ENCODE data around the gene GABRD.

GABRD gene

GRCh38 chr1:2072109-2072806, 53.1 kb downstream of the GABRD start:
- TF ChIP-seq, protein P1, sequence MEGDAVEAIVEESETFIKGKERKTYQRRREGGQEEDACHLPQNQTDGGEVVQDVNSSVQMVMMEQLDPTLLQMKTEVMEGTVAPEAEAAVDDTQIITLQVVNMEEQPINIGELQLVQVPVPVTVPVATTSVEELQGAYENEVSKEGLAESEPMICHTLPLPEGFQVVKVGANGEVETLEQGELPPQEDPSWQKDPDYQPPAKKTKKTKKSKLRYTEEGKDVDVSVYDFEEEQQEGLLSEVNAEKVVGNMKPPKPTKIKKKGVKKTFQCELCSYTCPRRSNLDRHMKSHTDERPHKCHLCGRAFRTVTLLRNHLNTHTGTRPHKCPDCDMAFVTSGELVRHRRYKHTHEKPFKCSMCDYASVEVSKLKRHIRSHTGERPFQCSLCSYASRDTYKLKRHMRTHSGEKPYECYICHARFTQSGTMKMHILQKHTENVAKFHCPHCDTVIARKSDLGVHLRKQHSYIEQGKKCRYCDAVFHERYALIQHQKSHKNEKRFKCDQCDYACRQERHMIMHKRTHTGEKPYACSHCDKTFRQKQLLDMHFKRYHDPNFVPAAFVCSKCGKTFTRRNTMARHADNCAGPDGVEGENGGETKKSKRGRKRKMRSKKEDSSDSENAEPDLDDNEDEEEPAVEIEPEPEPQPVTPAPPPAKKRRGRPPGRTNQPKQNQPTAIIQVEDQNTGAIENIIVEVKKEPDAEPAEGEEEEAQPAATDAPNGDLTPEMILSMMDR (IDR thresholded peaks at IDR 0.05; ENCODE audit: low read depth, low read length, missing control alignments) = no peak
- no peak overlapping the region for H3K4me3 ChIP-seq (ENCODE audit: low read depth, low read length)
- in situ Hi-C loops (cut with HindIII; ENCODE audit: low sequenced_read_pairs) = no loop called here
- DNase-seq (ENCODE audit: low read depth) = no peak

DNA sequence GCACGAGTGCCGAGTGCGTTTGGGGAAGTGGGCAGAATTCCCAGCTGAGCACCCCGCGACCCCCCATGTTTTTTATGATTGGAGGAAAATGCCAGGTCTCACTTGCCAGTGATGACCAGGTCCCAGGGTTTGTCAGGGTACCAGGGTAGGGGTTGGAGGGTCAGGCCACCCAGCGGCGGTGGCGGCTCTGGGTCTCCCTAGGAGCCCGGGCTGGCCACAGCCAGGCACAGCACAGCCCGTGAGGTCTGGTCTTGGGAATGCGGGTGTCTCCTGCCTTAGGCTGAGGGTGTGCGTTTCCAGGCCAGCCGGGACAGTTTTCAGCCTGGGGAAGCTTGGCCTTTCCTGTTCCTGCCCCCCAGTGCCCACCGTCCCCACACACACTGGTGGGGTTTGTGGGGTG, 53.7 kb downstream of the GABRD start:
- TF ChIP-seq, protein P1 (IDR thresholded peaks at IDR 0.05; ENCODE audit: low read depth, low read length, missing control alignments) = no peak
- no peak for DNase-seq (ENCODE audit: low read depth)
- in situ Hi-C loops (cut with HindIII; ENCODE audit: low sequenced_read_pairs) = no loop called here
- no peak overlapping the region for H3K4me3 ChIP-seq (ENCODE audit: low read depth, low read length)

- in situ Hi-C loops (cut with HindIII; ENCODE audit: low sequenced_read_pairs) = no loop called here
- peak; percentile 20 for DNase-seq (ENCODE audit: low read depth)
- TF ChIP-seq, protein P1 (IDR thresholded peaks at IDR 0.05; ENCODE audit: low read depth, low read length, missing control alignments) = no peak
- peak overlapping the region; percentile 45 for H3K4me3 ChIP-seq (ENCODE audit: low read depth, low read length)
Observed at GRCh38 chr1:2073382-2074230, 54.5 kb downstream of the GABRD start.

- DNase-seq (ENCODE audit: low read depth) = no peak
- H3K4me3 ChIP-seq (ENCODE audit: low read depth, low read length) = no peak overlapping the region
- in situ Hi-C loops (cut with HindIII; ENCODE audit: low sequenced_read_pairs) = no loop called here
- TF ChIP-seq, protein P1 (IDR thresholded peaks at IDR 0.05; ENCODE audit: low read depth, low read length, missing control alignments) = no peak
Observed at GRCh38 chr1:2074396-2074795, 55.3 kb downstream of the GABRD start.

DNA sequence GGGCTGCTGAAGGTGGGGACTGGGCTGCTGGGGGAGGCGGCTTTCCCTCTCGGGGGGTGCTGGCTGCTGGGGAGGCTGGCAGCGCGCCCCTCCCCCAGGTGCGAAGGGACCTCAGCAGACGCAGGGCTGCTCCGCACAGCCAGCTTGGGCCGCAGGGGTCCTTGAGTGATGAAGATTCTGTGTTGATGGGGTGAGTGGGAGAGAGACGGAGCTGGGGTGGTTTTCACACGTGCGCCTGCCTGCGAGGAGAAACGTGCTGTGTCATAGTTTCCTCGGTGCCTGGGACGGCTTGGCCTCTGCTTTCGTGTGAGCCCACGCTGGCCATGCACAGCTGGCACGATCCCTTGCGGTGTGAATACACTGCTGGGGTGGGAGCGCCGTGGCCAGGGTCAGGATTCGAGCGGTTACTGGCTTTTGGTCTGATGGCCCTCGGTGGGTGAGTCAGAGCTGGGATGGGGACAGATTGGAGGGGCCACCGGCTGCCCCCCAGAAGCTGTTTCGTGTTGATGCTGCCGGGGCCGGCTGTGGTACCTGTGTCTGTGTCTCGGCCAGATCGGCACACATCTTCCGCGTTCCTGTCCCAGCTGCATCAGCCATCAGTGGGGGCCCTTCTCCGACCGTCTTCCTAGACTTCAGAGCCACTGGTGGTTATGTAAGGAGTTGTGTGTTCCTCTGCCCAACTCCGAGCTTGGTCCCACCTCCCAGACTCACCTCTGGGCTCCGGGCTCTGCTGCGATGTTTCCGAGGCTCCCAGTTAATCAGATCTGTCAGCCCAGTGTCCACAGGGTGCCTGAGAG, 56.0 kb downstream of the GABRD start:
- H3K4me3 ChIP-seq (ENCODE audit: low read depth, low read length) = no peak overlapping the region
- DNase-seq (ENCODE audit: low read depth) = no peak
- TF ChIP-seq, protein P1 (IDR thresholded peaks at IDR 0.05; ENCODE audit: low read depth, low read length, missing control alignments) = no peak
- in situ Hi-C loops (cut with HindIII; ENCODE audit: low sequenced_read_pairs) = no loop called here

DNA sequence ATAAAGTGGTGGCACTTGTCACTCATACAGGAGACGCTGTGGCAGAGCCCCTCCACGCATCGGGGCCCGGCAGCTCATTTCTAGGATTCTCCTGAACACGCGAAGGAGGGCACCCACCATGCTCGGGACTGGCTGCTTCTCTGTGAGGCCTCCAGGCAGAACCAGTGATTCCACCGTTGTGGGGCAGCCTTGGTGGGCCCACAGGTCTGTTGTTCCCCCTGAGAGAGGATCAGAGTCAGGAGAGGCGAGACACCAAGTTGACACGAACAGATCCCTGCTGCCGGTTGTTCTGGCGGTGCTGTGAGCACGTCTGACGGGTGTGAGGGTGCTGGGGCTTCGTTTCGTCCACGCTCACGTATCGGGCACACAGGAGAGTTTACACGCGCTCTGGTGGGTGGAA, 57.7 kb downstream of the GABRD start:
- TF ChIP-seq, protein P1 (IDR thresholded peaks at IDR 0.05; ENCODE audit: low read depth, low read length, missing control alignments) = no peak
- DNase-seq (ENCODE audit: low read depth) = no peak
- in situ Hi-C loops (cut with HindIII; ENCODE audit: low sequenced_read_pairs) = no loop called here
- H3K4me3 ChIP-seq (ENCODE audit: low read depth, low read length) = no peak overlapping the region

Data from astrocyte of the cerebellum (primary cell).